GM18873 (cell line): Measurements from ENCODE around the gene NPIPA2.
"Not testable (repeated sequence)": the region's sequence is repeated elsewhere in the genome, so short reads cannot be mapped to it uniquely, and the experiment has no call there.

Experiments used
- ATAC-seq: cut with Tn5 transposase; IDR thresholded peaks from one replicate; pipeline ENCODE4 v1.9.1; 2021; ENCODE audit warnings: mild to moderate bottlenecking, moderate library complexity, moderate number of reproducible peaks; ENCODE audit not compliant: unreplicated experiment, low FRiP score

The NPIPA2 gene

GRCh38 chr16:14742273-14743128 is at the start of gene NPIPA2:
NPIPA2 (plus strand) TSS chr16:14742533; CDS start chr16:14748066, 5,533 bp downstream.
- ATAC-seq: peak; percentile 94

- ATAC-seq: not testable (repeated sequence)
These were observed 48.2 kb upstream of the NPIPA2 start, which contains the start of gene PLA2G10 for GRCh38 chr16:14694129-14694528. PLA2G10 (minus strand) TSS chr16:14694308; CDS start chr16:14694229, 79 bp downstream.

GRCh38 chr16:14701859-14702258 is 40.5 kb upstream of the NPIPA2 start:
- not testable (repeated sequence) for ATAC-seq

- not testable (repeated sequence) for ATAC-seq
These were observed 39.7 kb upstream of the NPIPA2 start for GRCh38 chr16:14702672-14703071.

GRCh38 chr16:14703156-14704011 is 38.9 kb upstream of the NPIPA2 start, which contains the start of gene NPIPA3:
NPIPA3 (plus strand) TSS chr16:14703411; CDS start chr16:14708944, 5,533 bp downstream.
- ATAC-seq: peak; percentile 94

GRCh38 chr16:14733233-14733632 is 9.1 kb upstream of the NPIPA2 start:
- ATAC-seq: not testable (repeated sequence)

- ATAC-seq: not testable (repeated sequence)
These were observed 1.4 kb upstream of the NPIPA2 start for GRCh38 chr16:14740832-14741385.

GRCh38 chr16:14741794-14742193 is 539 bp upstream of the NPIPA2 start:
- ATAC-seq: not testable (repeated sequence)

- ATAC-seq: not testable (repeated sequence)
These were observed 31.3 kb downstream of the NPIPA2 start for GRCh38 chr16:14773654-14774053.

- ATAC-seq: not testable (repeated sequence)
These were observed 33.3 kb downstream of the NPIPA2 start for GRCh38 chr16:14775624-14776023.

GRCh38 chr16:14776763-14777162 is 34.4 kb downstream of the NPIPA2 start:
- ATAC-seq: not testable (repeated sequence)

- not testable (repeated sequence) for ATAC-seq
These were observed 37.1 kb downstream of the NPIPA2 start for GRCh38 chr16:14779368-14779877.

- ATAC-seq: not testable (repeated sequence)
These were observed 43.8 kb downstream of the NPIPA2 start for GRCh38 chr16:14786180-14786579.

GRCh38 chr16:14789577-14789976 is 47.2 kb downstream of the NPIPA2 start:
- ATAC-seq: not testable (repeated sequence)

GRCh38 chr16:14790320-14790956 is 48.1 kb downstream of the NPIPA2 start:
- not testable (repeated sequence) for ATAC-seq

- ATAC-seq: not testable (repeated sequence)
These were observed 50.6 kb downstream of the NPIPA2 start for GRCh38 chr16:14792914-14793313.

- not testable (repeated sequence) for ATAC-seq
These were observed 55.2 kb downstream of the NPIPA2 start for GRCh38 chr16:14797558-14797957.

GRCh38 chr16:14803577-14803976 is 61.2 kb downstream of the NPIPA2 start:
- not testable (repeated sequence) for ATAC-seq

- ATAC-seq: not testable (repeated sequence)
These were observed 64.9 kb downstream of the NPIPA2 start for GRCh38 chr16:14807184-14807678.
